Measurements from ENCODE around the gene FOXD4L3.
"Not testable (repeated sequence)": the region's sequence is repeated elsewhere in the genome, so short reads cannot be mapped to it uniquely, and the experiment has no call there.

Gene FOXD4L3

GRCh38 chr9:68302567-68302966 lies at the start of gene FOXD4L3:
FOXD4L3 (plus strand) TSS chr9:68302867; CDS start chr9:68302952, 85 bp downstream.
- in situ Hi-C loops (cut with HindIII; ENCODE audit: low pct_ligation_motif_present, low sequenced_read_pairs); H3K27ac ChIP-seq; H3K27me3 ChIP-seq (replicated peaks); H3K36me3 ChIP-seq (replicated peaks); DNase-seq; H3K4me3 ChIP-seq (ENCODE audit: low read depth, low read length): not testable (repeated sequence)

GRCh38 chr9:68281041-68281440 lies 21.6 kb upstream of the FOXD4L3 start:
- in situ Hi-C loops (cut with HindIII; ENCODE audit: low pct_ligation_motif_present, low sequenced_read_pairs); DNase-seq; H3K36me3 ChIP-seq (replicated peaks); H3K27ac ChIP-seq; H3K4me3 ChIP-seq (ENCODE audit: low read depth, low read length); H3K27me3 ChIP-seq (replicated peaks): not testable (repeated sequence)

- H3K4me3 ChIP-seq (ENCODE audit: low read depth, low read length); H3K27ac ChIP-seq; H3K36me3 ChIP-seq (replicated peaks); H3K27me3 ChIP-seq (replicated peaks); DNase-seq; in situ Hi-C loops (cut with HindIII; ENCODE audit: low pct_ligation_motif_present, low sequenced_read_pairs): not testable (repeated sequence)
These were observed 1.1 kb downstream of the FOXD4L3 start for GRCh38 chr9:68303771-68304170.

- H3K27ac ChIP-seq; H3K27me3 ChIP-seq (replicated peaks); DNase-seq; H3K4me3 ChIP-seq (ENCODE audit: low read depth, low read length); H3K36me3 ChIP-seq (replicated peaks); in situ Hi-C loops (cut with HindIII; ENCODE audit: low pct_ligation_motif_present, low sequenced_read_pairs): not testable (repeated sequence)
These were observed 1.5 kb downstream of the FOXD4L3 start for GRCh38 chr9:68304212-68304611.

GRCh38 chr9:68304777-68305176 lies 2.1 kb downstream of the FOXD4L3 start:
- DNase-seq; H3K27ac ChIP-seq; H3K36me3 ChIP-seq (replicated peaks); in situ Hi-C loops (cut with HindIII; ENCODE audit: low pct_ligation_motif_present, low sequenced_read_pairs); H3K4me3 ChIP-seq (ENCODE audit: low read depth, low read length); H3K27me3 ChIP-seq (replicated peaks): not testable (repeated sequence)

- H3K36me3 ChIP-seq (replicated peaks); DNase-seq; H3K27me3 ChIP-seq (replicated peaks); H3K27ac ChIP-seq; in situ Hi-C loops (cut with HindIII; ENCODE audit: low pct_ligation_motif_present, low sequenced_read_pairs); H3K4me3 ChIP-seq (ENCODE audit: low read depth, low read length): not testable (repeated sequence)
These were observed 3.1 kb downstream of the FOXD4L3 start for GRCh38 chr9:68305680-68306285.

- DNase-seq; H3K36me3 ChIP-seq (replicated peaks); in situ Hi-C loops (cut with HindIII; ENCODE audit: low pct_ligation_motif_present, low sequenced_read_pairs); H3K27ac ChIP-seq; H3K27me3 ChIP-seq (replicated peaks); H3K4me3 ChIP-seq (ENCODE audit: low read depth, low read length): not testable (repeated sequence)
These were observed 3.8 kb downstream of the FOXD4L3 start for GRCh38 chr9:68306391-68306964.

- H3K4me3 ChIP-seq (ENCODE audit: low read depth, low read length); H3K27me3 ChIP-seq (replicated peaks); H3K27ac ChIP-seq; H3K36me3 ChIP-seq (replicated peaks); DNase-seq; in situ Hi-C loops (cut with HindIII; ENCODE audit: low pct_ligation_motif_present, low sequenced_read_pairs): not testable (repeated sequence)
These were observed 4.5 kb downstream of the FOXD4L3 start for GRCh38 chr9:68307127-68307526.

- H3K27me3 ChIP-seq (replicated peaks); H3K36me3 ChIP-seq (replicated peaks); H3K27ac ChIP-seq; H3K4me3 ChIP-seq (ENCODE audit: low read depth, low read length); DNase-seq; in situ Hi-C loops (cut with HindIII; ENCODE audit: low pct_ligation_motif_present, low sequenced_read_pairs): not testable (repeated sequence)
These were observed 5.0 kb downstream of the FOXD4L3 start for GRCh38 chr9:68307654-68308053.

GRCh38 chr9:68311208-68311607 lies 8.5 kb downstream of the FOXD4L3 start:
- in situ Hi-C loops (cut with HindIII; ENCODE audit: low pct_ligation_motif_present, low sequenced_read_pairs); H3K4me3 ChIP-seq (ENCODE audit: low read depth, low read length); H3K27ac ChIP-seq; DNase-seq; H3K27me3 ChIP-seq (replicated peaks); H3K36me3 ChIP-seq (replicated peaks): not testable (repeated sequence)

- H3K36me3 ChIP-seq (replicated peaks); in situ Hi-C loops (cut with HindIII; ENCODE audit: low pct_ligation_motif_present, low sequenced_read_pairs); DNase-seq; H3K27ac ChIP-seq; H3K27me3 ChIP-seq (replicated peaks); H3K4me3 ChIP-seq (ENCODE audit: low read depth, low read length): not testable (repeated sequence)
These were observed 15.5 kb downstream of the FOXD4L3 start for GRCh38 chr9:68318209-68318608.

GRCh38 chr9:68323749-68324148 lies 21.1 kb downstream of the FOXD4L3 start:
- H3K27ac ChIP-seq; in situ Hi-C loops (cut with HindIII; ENCODE audit: low pct_ligation_motif_present, low sequenced_read_pairs): not testable (repeated sequence)

GRCh38 chr9:68324518-68324917 lies 21.9 kb downstream of the FOXD4L3 start:
- H3K27me3 ChIP-seq (replicated peaks); H3K36me3 ChIP-seq (replicated peaks); H3K4me3 ChIP-seq (ENCODE audit: low read depth, low read length); H3K27ac ChIP-seq; DNase-seq; in situ Hi-C loops (cut with HindIII; ENCODE audit: low pct_ligation_motif_present, low sequenced_read_pairs): not testable (repeated sequence)

More at GRCh38 chr9:68323749-68324148, 21.1 kb downstream of the FOXD4L3 start:
- not testable (repeated sequence) for H3K4me3 ChIP-seq (ENCODE audit: low read depth, low read length); H3K27me3 ChIP-seq (replicated peaks); H3K36me3 ChIP-seq (replicated peaks); DNase-seq

GRCh38 chr9:68329106-68329505 lies 26.4 kb downstream of the FOXD4L3 start:
- H3K27me3 ChIP-seq (replicated peaks); H3K27ac ChIP-seq; H3K4me3 ChIP-seq (ENCODE audit: low read depth, low read length); H3K36me3 ChIP-seq (replicated peaks); DNase-seq; in situ Hi-C loops (cut with HindIII; ENCODE audit: low pct_ligation_motif_present, low sequenced_read_pairs): not testable (repeated sequence)

GRCh38 chr9:68330531-68331173 lies 28.0 kb downstream of the FOXD4L3 start:
- H3K4me3 ChIP-seq (ENCODE audit: low read depth, low read length); in situ Hi-C loops (cut with HindIII; ENCODE audit: low pct_ligation_motif_present, low sequenced_read_pairs); H3K36me3 ChIP-seq (replicated peaks); H3K27me3 ChIP-seq (replicated peaks); DNase-seq; H3K27ac ChIP-seq: not testable (repeated sequence)
